Measurements from ENCODE around the gene TRIM43.
"Not testable (repeated sequence)": the region's sequence is repeated elsewhere in the genome, so short reads cannot be mapped to it uniquely, and the experiment has no call there.

TRIM43 gene

GRCh38 chr2:95591701-95592100 lies at the start of gene TRIM43:
TRIM43 (plus strand) TSS chr2:95592001; CDS start chr2:95594024, 2,023 bp downstream.
- DNase-seq (ENCODE audit: low spot score) = not testable (repeated sequence)

GRCh38 chr2:95551055-95551568 lies 40.7 kb upstream of the TRIM43 start:
- DNase-seq (ENCODE audit: low spot score) = no peak

GRCh38 chr2:95552911-95553310 lies 38.9 kb upstream of the TRIM43 start:
- no peak for DNase-seq (ENCODE audit: low spot score)

- DNase-seq (ENCODE audit: low spot score) = no peak
Observed at GRCh38 chr2:95569170-95569569, 22.6 kb upstream of the TRIM43 start.

GRCh38 chr2:95573866-95574265 lies 17.9 kb upstream of the TRIM43 start:
- no peak for DNase-seq (ENCODE audit: low spot score)

- DNase-seq (ENCODE audit: low spot score) = no peak
Observed at GRCh38 chr2:95574506-95574905, 17.3 kb upstream of the TRIM43 start.

GRCh38 chr2:95575857-95576256 lies 15.9 kb upstream of the TRIM43 start:
- no peak for DNase-seq (ENCODE audit: low spot score)

GRCh38 chr2:95578539-95578938 lies 13.3 kb upstream of the TRIM43 start:
- no peak for DNase-seq (ENCODE audit: low spot score)

GRCh38 chr2:95583545-95583944 lies 8.3 kb upstream of the TRIM43 start:
- DNase-seq (ENCODE audit: low spot score) = not testable (repeated sequence)

GRCh38 chr2:95584321-95584720 lies 7.5 kb upstream of the TRIM43 start:
- not testable (repeated sequence) for DNase-seq (ENCODE audit: low spot score)

GRCh38 chr2:95589777-95590536 lies 1.8 kb upstream of the TRIM43 start:
- DNase-seq (ENCODE audit: low spot score) = not testable (repeated sequence)

- not testable (repeated sequence) for DNase-seq (ENCODE audit: low spot score)
Observed at GRCh38 chr2:95592973-95593372, 1.2 kb downstream of the TRIM43 start.

GRCh38 chr2:95595012-95595411 lies 3.2 kb downstream of the TRIM43 start:
- not testable (repeated sequence) for DNase-seq (ENCODE audit: low spot score)

- not testable (repeated sequence) for DNase-seq (ENCODE audit: low spot score)
Observed at GRCh38 chr2:95601301-95601700, 9.5 kb downstream of the TRIM43 start.

GRCh38 chr2:95602146-95602545 lies 10.3 kb downstream of the TRIM43 start:
- DNase-seq (ENCODE audit: low spot score) = not testable (repeated sequence)

GRCh38 chr2:95608356-95608755 lies 16.6 kb downstream of the TRIM43 start:
- not testable (repeated sequence) for DNase-seq (ENCODE audit: low spot score)

- not testable (repeated sequence) for DNase-seq (ENCODE audit: low spot score)
Observed at GRCh38 chr2:95609764-95610163, 18.0 kb downstream of the TRIM43 start.

- not testable (repeated sequence) for DNase-seq (ENCODE audit: low spot score)
Observed at GRCh38 chr2:95613048-95613447, 21.2 kb downstream of the TRIM43 start.

- not testable (repeated sequence) for DNase-seq (ENCODE audit: low spot score)
Observed at GRCh38 chr2:95622728-95623127, 30.9 kb downstream of the TRIM43 start.

- DNase-seq (ENCODE audit: low spot score) = not testable (repeated sequence)
Observed at GRCh38 chr2:95630987-95631386, 39.2 kb downstream of the TRIM43 start.

GRCh38 chr2:95633626-95634259 lies 41.9 kb downstream of the TRIM43 start:
- not testable (repeated sequence) for DNase-seq (ENCODE audit: low spot score)

- not testable (repeated sequence) for DNase-seq (ENCODE audit: low spot score)
Observed at GRCh38 chr2:95640515-95641288, 48.9 kb downstream of the TRIM43 start.

- DNase-seq (ENCODE audit: low spot score) = not testable (repeated sequence)
Observed at GRCh38 chr2:95641289-95641575, 49.4 kb downstream of the TRIM43 start.

All from hematopoietic multipotent progenitor cell treated with erythropoietin and hydrocortisone succinate and interleukin-3 and kit ligand, for 17 days (in vitro differentiated cells).